Thoracic aorta (tissue), 2 donors: ENCODE results near the gene SIK2. TPM values are rescaled to one million over a fixed set of nuclear protein-coding genes. Genes with fewer than 3 reads are reported as not detected.
"Not testable (repeated sequence)": the region's sequence is repeated elsewhere in the genome, so short reads cannot be mapped to it uniquely, and the experiment has no call there.

Source experiments
- ATAC-seq: fragments of 150-250 bp; one replicate; pipeline ENCODE4 v1.8.0; 2017; ENCODE audit warnings: low read depth; ENCODE audit not compliant: insufficient number of reproducible peaks, low FRiP score
- DNase-seq: peaks from one replicate; pipeline ENCODE4 v3.0.0-alpha.2; 2020; ENCODE audit warnings: low spot score
- H3K27ac ChIP-seq, 2 donors: fragments of 200-600 bp; sonication (generic); 1 replicate in 1 of 2; 2 replicates in 1 of 2; pipeline ENCODE4 v1.5.1; 2016; ENCODE audit warnings: mild to moderate bottlenecking in 2 of 2, moderate library complexity in 2 of 2
- H3K27me3 ChIP-seq: fragments of 200-600 bp; sonication (generic); replicated peaks from 2 replicates; pipeline ENCODE4 v1.6.0; 2016; ENCODE audit warnings: mild to moderate bottlenecking; ENCODE audit not compliant: insufficient read depth
- H3K36me3 ChIP-seq: fragments of 200-600 bp; sonication (generic); one replicate; pipeline ENCODE4 v1.5.1; 2016
- H3K4me1 ChIP-seq, 2 donors: fragments of 200-600 bp; sonication (generic); 1 replicate in 1 of 2; 2 replicates in 1 of 2; pipeline versions ENCODE4 v1.5.1 to v1.6.0; 2016; ENCODE audit warnings: low read depth in 2 of 2, mild to moderate bottlenecking in 1 of 2; ENCODE audit not compliant: control insufficient read depth in 1 of 2
- H3K4me3 ChIP-seq: fragments of 200-600 bp; sonication (generic); 2 replicates; pipeline ENCODE4 v1.5.1; 2016; ENCODE audit warnings: mild to moderate bottlenecking
- H3K9me3 ChIP-seq: fragments of 200-600 bp; sonication (generic); 2 replicates; pipeline ENCODE4 v1.5.1; 2016
- CTCF ChIP-seq: fragments of 200-600 bp; sonication (generic); IDR thresholded peaks from one replicate; pipeline ENCODE4 v1.5.1; 2019; ENCODE audit warnings: antibody characterized with exemption
- total RNA-seq, 2 donors: library from RNA; depleted of rRNA; stranded (reverse); fragments of >200 nt; gene quantifications; one replicate each; pipeline versions ENCODE4 v1.1.0 to v1.2.3, GENCODE V29; 2016

The SIK2 gene
- total RNA-seq, 2 donors from 2014 or later, result 9.9 to 15.0 TPM

DNA sequence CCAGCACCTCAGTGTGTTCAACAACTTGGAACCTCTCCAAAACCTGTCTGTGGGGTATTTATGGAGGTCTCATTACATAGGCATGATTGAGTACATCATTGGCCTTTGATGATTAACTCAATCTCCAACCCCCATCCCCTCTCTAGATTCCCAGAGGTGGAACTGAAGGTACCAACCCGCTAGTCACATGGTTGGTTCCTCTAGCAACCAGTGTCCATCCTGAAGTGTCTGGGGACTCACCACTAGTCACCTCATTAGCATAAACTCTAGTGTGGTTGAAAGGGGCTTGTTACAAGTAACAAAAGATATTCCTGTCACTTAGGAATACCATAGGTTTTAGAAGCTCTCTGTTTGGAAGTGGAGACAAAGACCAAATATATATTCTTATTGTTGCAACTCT is 40.3 kb downstream of the SIK2 start:
- Histone ChIP-seq H3K36me3 (no peaks in the 10 kb centered on the region), H3K27ac (no peak overlapping the region), H3K27me3 (no peaks in the 10 kb centered on the region), H3K9me3 (no peaks in the 10 kb centered on the region), H3K4me3 (no peak overlapping the region), H3K4me1 (peaks cover 10 to 13% of the 10 kb centered on the region in 2 donors)
- no peak for TF ChIP-seq CTCF
- DNase-seq (no peak), ATAC-seq (no peak)

DNA sequence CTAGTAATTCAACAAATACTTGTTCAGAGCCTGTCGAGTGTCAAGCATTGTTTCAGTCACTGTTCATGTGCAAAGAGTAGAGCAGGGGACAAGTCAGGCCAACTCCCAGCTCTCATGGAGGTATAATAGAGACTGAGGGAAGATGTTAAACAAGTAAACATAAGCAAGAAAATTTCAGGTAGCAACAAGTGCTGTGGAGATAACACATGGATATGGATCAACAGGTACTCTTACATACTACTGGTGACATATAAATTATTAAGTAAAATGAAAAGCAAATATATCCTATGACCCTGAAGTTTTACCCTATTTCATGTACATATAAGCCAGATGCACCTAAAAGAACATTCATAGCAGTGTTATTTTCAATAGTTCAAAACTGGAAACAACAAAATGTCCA is 42.7 kb downstream of the SIK2 start:
- DNase-seq, result no peak
- no peaks in the 10 kb centered on the region for H3K36me3 ChIP-seq
- H3K4me3 ChIP-seq, result no peak overlapping the region
- peaks cover under 1 to 3% of the 10 kb centered on the region in 2 donors for H3K4me1 ChIP-seq
- no peaks in the 10 kb centered on the region for H3K27me3 ChIP-seq
- no peak for ATAC-seq
- H3K9me3 ChIP-seq, result no peaks in the 10 kb centered on the region
- H3K27ac ChIP-seq, result no peak overlapping the region
- TF ChIP-seq CTCF, result no peak

DNA sequence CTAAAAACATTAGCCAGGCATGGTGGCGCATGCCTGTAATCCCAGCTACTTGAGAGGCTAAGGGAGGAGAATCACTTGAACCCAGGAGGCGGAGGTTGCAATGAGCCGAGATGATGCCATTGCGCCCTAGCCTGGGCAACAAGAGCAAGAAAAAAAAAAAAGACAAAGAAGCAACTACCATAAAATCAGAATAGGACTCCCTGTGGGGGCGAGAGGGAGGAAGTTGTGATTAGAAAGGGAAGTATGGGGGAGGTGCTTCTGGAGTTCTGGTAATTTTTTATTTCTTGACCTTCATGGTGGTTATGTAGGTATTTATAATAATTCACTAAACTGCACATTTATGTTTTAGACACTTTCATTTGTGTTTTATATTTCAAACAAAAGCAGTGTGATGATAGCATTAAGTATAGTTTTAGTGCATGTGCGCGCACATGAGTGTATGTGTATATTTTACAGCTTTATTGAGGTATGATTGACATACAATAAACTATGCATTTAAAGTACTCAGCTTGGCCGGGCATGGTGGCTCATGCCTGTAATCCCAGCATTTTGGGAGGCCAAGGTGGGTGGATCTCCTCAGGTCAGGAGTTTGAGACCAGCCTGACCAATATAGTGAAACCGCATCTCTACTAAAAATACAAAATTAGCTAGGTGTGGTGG is 43.5 kb downstream of the SIK2 start:
- ATAC-seq (no peak), DNase-seq (no peak)
- H3K27me3 ChIP-seq, result no peaks in the 10 kb centered on the region
- H3K4me1 ChIP-seq, result peaks cover 0 to 3% of the 10 kb centered on the region in 2 donors
- H3K9me3 ChIP-seq, result no peaks in the 10 kb centered on the region
- H3K4me3 ChIP-seq, result no peak overlapping the region
- no peak for TF ChIP-seq CTCF
- no peaks in the 10 kb centered on the region for H3K36me3 ChIP-seq
- no peak overlapping the region for H3K27ac ChIP-seq

- H3K27me3 ChIP-seq, H3K4me1 ChIP-seq, H3K9me3 ChIP-seq, DNase-seq, H3K27ac ChIP-seq, ATAC-seq, H3K36me3 ChIP-seq, H3K4me3 ChIP-seq: not testable (repeated sequence)
Observed at GRCh38 chr11:111651336-111651735, 49.1 kb downstream of the SIK2 start.

- Histone ChIP-seq H3K9me3 (no peaks in the 10 kb centered on the region), H3K4me1 (no peaks in the 10 kb centered on the region), H3K27me3 (no peaks in the 10 kb centered on the region), H3K4me3 (no peak overlapping the region), H3K36me3 (no peaks in the 10 kb centered on the region), H3K27ac (no peak overlapping the region)
- TF ChIP-seq CTCF, result no peak
- DNase-seq, result no peak
- no peak for ATAC-seq
Observed at GRCh38 chr11:111652184-111652583, 49.9 kb downstream of the SIK2 start.

DNA sequence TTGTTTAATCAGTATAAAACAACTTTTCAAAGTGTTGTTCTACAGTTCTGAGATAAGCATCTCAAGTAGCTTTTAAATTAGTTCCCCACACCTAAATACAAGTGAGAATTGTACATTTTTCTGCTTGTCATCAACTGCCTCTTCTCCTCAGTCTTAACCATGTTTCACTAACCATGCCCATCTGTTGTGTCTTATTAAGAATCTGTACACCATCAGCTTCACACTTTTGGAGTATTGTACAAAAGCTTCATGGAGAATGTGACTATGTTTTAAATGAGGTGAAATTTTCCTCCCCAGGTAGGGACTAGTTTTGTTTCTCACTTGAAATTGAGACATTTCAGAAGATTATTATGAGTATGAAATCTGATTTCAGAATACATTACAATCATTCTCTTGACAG is 52.4 kb downstream of the SIK2 start:
- no peaks in the 10 kb centered on the region for H3K27me3 ChIP-seq
- no peak for TF ChIP-seq CTCF
- H3K4me3 ChIP-seq, result no peak overlapping the region
- H3K9me3 ChIP-seq, result no peaks in the 10 kb centered on the region
- no peaks in the 10 kb centered on the region for H3K4me1 ChIP-seq
- H3K27ac ChIP-seq, result no peak overlapping the region
- H3K36me3 ChIP-seq, result no peaks in the 10 kb centered on the region
- ATAC-seq (no peak), DNase-seq (no peak)
